GM12892 (cell line): ENCODE data around the gene PDX1.

Experiments
- POLR2A ChIP-seq: IDR thresholded peaks from 2 replicates; pipeline ENCODE4 v1.6.1; 2011; ENCODE audit warnings: low read depth, low read length, control low read depth
- POLR2AphosphoS5 ChIP-seq: IDR thresholded peaks from 2 replicates; pipeline ENCODE4 v1.6.1; 2011; ENCODE audit warnings: low read depth, low read length, control low read depth

DNA sequence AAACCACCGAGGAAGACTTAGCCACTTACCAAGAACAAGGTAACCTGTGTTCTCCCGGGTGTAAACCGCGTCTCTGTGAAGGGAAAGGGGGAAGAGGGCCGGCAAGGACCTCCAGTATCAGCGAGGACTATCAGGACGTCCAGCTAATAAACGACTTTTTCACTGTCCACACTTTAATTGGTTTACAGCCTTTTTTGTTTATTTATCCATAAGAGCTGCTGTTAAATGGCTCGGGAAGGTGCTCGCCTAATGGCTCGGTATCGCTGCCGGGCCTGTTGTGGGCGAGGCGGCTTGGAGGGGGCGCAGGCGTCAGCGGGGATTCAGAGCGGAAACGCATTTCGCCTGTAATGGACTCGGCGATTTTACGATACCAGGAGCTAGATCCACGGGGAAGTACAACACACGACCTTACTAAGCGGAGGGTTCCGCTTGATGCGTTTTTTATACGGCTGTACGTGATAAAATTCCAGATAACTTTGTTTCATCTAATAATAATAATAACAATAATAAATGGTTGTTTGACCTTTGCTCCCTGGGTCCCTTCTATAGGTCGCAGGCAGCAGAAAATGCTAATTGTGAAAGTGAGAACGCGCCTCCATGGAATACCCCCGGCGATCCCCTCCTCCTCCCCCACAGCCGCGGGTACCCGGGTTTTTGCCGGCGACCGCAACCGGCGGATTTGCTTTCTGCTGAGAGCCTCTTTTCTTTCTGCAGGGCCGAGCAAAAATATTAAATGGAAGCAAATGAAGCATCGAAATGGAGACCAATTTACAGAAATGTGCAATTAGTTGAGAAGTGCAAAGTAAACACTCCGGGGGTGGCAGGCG is 2.5 kb upstream of the PDX1 start:
- no peak for TF ChIP-seq POLR2AphosphoS5
- no peak for TF ChIP-seq POLR2A
